GM12801 (cell line): Measurements from ENCODE around the gene MSI2.

Experiments used
- TF ChIP-seq, protein P1 (sequence below): IDR thresholded peaks from one replicate; pipeline ENCODE4 v1.5.1; 2011; ENCODE audit warnings: control low read depth; ENCODE audit not compliant: insufficient read length; ENCODE audit errors: extremely low read depth

The MSI2 gene

DNA sequence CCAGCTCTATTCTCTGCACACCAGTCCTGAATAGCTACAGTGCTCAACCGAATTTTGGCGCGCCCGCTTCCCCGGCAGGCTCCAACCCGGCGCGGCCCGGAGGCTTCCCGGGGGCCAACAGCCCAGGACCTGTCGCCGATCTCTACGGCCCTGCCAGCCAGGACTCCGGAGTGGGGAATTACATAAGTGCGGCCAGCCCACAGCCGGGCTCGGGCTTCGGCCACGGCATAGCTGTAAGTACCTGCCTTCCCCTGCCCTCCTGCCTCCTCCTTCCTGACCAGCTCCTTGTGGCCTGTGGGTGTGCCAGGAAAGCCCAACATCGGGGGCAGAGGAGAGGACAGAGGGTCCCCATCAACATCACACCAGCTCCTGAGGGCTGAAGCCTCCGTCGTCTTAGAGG is 418.6 kb downstream of the MSI2 start:
- TF ChIP-seq, protein P1, sequence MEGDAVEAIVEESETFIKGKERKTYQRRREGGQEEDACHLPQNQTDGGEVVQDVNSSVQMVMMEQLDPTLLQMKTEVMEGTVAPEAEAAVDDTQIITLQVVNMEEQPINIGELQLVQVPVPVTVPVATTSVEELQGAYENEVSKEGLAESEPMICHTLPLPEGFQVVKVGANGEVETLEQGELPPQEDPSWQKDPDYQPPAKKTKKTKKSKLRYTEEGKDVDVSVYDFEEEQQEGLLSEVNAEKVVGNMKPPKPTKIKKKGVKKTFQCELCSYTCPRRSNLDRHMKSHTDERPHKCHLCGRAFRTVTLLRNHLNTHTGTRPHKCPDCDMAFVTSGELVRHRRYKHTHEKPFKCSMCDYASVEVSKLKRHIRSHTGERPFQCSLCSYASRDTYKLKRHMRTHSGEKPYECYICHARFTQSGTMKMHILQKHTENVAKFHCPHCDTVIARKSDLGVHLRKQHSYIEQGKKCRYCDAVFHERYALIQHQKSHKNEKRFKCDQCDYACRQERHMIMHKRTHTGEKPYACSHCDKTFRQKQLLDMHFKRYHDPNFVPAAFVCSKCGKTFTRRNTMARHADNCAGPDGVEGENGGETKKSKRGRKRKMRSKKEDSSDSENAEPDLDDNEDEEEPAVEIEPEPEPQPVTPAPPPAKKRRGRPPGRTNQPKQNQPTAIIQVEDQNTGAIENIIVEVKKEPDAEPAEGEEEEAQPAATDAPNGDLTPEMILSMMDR = no peak

DNA sequence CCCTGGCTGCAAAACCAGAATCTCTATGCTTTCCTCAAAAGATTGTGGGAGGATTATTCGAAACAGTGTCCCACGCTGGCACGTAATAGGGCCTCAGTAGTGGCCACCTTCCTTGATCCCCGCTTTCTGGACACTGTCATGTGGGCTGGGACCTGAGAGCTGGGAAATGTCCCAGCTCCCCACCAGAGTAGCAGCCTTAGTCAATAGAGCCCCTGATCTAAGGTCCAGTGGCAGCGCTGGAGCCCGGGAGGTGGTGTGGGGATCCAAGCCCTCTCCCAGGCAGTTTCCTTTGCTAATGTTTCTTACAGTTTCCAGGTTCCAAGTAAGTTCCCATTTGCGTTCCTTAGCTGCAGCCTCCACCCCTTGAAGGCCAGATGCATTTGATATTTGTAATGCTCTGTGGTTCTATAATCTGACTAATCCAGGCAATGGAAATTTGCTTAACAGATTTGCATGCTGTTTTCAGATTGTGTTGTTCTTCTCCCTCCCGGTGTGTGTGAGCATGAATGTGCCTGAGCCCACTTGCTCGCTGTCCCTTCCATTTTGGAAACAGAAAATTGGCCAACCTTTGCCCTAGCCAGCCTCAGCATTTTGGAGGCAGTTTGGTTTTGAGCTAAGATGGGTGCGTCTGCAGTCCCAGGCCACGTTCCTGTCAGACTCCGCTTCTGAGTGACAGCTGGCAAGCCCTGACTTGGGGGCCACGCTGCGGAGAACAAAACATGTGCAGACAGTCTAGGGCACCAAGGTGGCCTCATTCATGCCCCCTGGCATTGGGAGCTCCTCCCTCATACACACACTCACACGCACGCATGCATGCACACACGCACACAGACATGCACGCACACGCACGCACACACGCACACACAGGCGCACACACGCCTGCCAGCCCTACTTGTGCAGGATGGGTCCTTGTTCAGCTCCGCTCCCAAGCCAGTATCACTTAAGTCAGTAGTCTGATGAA is 419.4 kb downstream of the MSI2 start:
- TF ChIP-seq, protein P1 = no peak

DNA sequence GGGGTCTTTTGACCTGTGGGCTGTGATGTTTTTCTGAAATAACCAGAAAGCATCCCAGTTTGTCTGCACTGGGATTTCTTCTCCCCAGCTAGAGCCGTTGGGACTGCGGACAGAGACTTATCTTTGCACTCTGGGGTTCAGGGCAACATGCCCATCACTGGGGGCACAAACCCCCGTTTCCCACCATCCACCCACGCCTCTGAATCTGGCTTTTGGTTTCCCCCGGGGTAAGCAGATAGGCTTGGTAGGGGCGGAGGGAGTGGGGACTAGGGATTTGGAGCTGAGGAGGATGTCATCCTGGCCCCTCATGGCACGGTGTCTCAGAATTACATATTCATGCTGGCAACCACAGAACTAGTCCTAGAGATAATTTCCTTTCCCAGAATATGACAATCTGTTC is 420.2 kb downstream of the MSI2 start:
- TF ChIP-seq, protein P1 = no peak

DNA sequence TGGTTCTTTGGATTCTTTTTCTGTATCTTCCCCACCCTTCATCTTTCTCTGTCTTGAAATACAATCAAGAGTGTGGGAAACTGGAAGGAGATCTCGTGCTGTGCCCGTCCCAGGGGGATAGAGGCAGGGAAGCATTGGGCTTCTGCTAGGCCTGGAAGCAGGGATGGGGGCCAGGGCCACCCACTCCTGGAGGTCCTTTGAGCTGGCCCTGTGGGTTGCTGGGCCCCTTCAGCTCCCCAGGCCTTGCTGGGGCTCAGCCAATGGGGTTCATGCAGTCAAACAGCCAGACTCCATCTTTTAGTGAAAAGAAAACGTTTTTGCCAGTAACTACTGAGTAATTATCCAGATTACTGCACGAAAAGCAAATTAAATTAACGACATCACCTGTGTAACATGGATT is 421.0 kb downstream of the MSI2 start:
- TF ChIP-seq, protein P1 = no peak

DNA sequence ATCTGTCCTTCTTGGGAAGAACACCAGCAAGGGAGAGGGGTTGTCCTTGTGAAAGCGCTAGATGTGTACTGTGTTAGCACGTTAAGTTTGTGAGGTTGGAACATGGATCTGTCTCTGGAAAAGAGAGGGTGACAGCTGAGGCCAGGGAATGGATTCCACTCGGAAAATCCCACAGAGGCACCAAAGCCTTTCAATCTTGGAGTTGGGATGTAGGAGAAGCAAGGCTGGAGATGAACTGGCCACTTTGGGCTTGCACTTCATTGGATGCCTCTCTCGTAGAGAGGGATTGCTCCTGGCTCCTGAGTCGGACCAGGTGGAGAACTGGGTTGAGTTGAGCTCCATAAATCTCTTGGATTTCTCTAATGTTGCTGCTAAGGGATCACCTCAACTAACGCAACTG is 421.5 kb downstream of the MSI2 start:
- TF ChIP-seq, protein P1 = no peak

DNA sequence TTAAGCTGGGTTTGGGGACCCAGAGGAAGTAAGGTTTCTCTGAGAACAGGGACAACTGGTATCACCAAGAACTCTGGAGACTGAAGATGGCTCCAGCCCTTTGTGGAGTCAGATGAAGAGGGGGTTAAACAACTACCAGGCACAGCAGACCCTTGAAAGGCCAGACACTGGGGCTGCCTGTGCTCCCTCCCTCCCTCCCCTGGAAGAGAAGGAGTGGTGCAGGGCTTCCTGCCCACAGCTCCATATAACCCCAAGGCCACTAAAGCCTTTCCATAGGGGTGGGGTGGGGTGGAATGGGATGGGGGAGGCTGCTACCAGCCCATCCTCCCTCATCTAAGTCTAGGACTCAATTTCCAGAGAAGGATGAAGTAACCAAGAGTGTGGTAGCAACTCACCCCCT is 422.1 kb downstream of the MSI2 start:
- TF ChIP-seq, protein P1 = no peak

DNA sequence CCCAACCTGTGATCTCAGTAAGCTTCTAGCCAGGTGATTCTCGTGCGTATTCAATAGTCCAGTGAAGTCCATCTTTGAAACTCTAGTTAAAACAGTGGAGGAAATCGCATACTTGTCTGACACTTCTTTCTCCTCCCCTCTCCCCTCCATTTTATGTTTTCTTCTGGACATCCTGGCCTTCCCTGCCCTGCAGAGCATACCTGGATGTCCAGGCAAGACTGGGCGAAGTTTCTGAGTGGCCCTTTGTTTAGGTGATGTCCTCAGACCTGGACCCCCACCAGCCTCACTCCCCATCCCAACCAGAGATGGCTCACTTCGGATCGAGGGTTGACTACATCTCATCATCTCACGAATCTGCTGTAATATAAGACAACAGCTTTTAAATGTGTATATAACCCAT is 423.0 kb downstream of the MSI2 start:
- TF ChIP-seq, protein P1 = no peak
